ENCODE measurements around the gene LONRF2.

Gene LONRF2

GRCh38 chr2:100270381-100271146 lies 51.7 kb downstream of the LONRF2 start:
- DNase-seq (ENCODE audit: insufficient read length, low spot score) (no peak), FAIRE-seq (no peak)
- no peak for TF ChIP-seq CTCF (IDR thresholded peaks at IDR 0.05; ENCODE audit: insufficient read depth, missing control alignments)

GRCh38 chr2:100269889-100270288 lies 52.4 kb downstream of the LONRF2 start:
- DNase-seq (ENCODE audit: insufficient read length, low spot score): no peak
- no peak for TF ChIP-seq CTCF (IDR thresholded peaks at IDR 0.05; ENCODE audit: insufficient read depth, missing control alignments)
- no peak for FAIRE-seq

- no peak for FAIRE-seq
- no peak for DNase-seq (ENCODE audit: insufficient read length, low spot score)
Measured at GRCh38 chr2:100268986-100269385, 53.3 kb downstream of the LONRF2 start.

GRCh38 chr2:100267751-100268150 lies 54.5 kb downstream of the LONRF2 start:
- no peak for FAIRE-seq
- no peak for TF ChIP-seq CTCF (IDR thresholded peaks at IDR 0.05; ENCODE audit: insufficient read depth, missing control alignments)
- DNase-seq (ENCODE audit: insufficient read length, low spot score): no peak

More at GRCh38 chr2:100268986-100269385, 53.3 kb downstream of the LONRF2 start:
- TF ChIP-seq CTCF (IDR thresholded peaks at IDR 0.05; ENCODE audit: insufficient read depth, missing control alignments): no peak

- no peak for DNase-seq (ENCODE audit: insufficient read length, low spot score)
Measured at GRCh38 chr2:100266126-100266525, 56.2 kb downstream of the LONRF2 start.

GRCh38 chr2:100265226-100265625 lies 57.1 kb downstream of the LONRF2 start:
- no peak for DNase-seq (ENCODE audit: insufficient read length, low spot score)
- FAIRE-seq: no peak
- TF ChIP-seq CTCF (IDR thresholded peaks at IDR 0.05; ENCODE audit: insufficient read depth, missing control alignments): no peak

More at GRCh38 chr2:100266126-100266525, 56.2 kb downstream of the LONRF2 start:
- no peak for TF ChIP-seq CTCF (IDR thresholded peaks at IDR 0.05; ENCODE audit: insufficient read depth, missing control alignments)
- FAIRE-seq: no peak

- DNase-seq (ENCODE audit: insufficient read length, low spot score): no peak
- TF ChIP-seq CTCF (IDR thresholded peaks at IDR 0.05; ENCODE audit: insufficient read depth, missing control alignments): no peak
- no peak for FAIRE-seq
Measured at GRCh38 chr2:100264651-100265050, 57.6 kb downstream of the LONRF2 start.
